ENCODE results near the gene PPP2R5D.
A peak's percentile ranks its signal among the peaks of the same experiment; 100 is the strongest.

The PPP2R5D gene

GRCh38 chr6:43012364-43012763 is 28.0 kb downstream of the PPP2R5D start:
- H3K4me3 ChIP-seq (ENCODE audit: low read length): peak overlapping the region; percentile 96
- H3K4me2 ChIP-seq (ENCODE audit: low read depth, low read length): peak overlapping the region; percentile 99
- no peaks in the 10 kb centered on the region for H3K27me3 ChIP-seq (replicated peaks; ENCODE audit: insufficient read depth, low read length)
- H3K9me2 ChIP-seq (replicated peaks; ENCODE audit: insufficient read depth, low read length): no peaks in the 10 kb centered on the region
- H3K4me1 ChIP-seq (ENCODE audit: low read length): peaks cover 9% of the 10 kb centered on the region; the same call in 1 of the 2 replicates
- no peak overlapping the region for H2AFZ ChIP-seq (ENCODE audit: low read length)
- no peak overlapping the region for H3K27ac ChIP-seq (ENCODE audit: low read length)
- H3F3A ChIP-seq (ENCODE audit: insufficient read depth, low read length): no peaks in the 10 kb centered on the region
- no peaks in the 10 kb centered on the region; the same call in 1 of the 2 replicates for H3K36me3 ChIP-seq (replicated peaks; ENCODE audit: insufficient read depth, low read length)
- no peak for TF ChIP-seq EZH2phosphoT487 (IDR thresholded peaks at IDR 0.05; ENCODE audit: low read length)
- TF ChIP-seq EZH2 (optimal IDR thresholded peaks at IDR 0.05; ENCODE audit: low read depth, low read length): no peak
- TF ChIP-seq CTCF (IDR thresholded peaks at IDR 0.05; ENCODE audit: low read length): no peak
- DNase-seq: no peak
- peaks cover 54% of the 10 kb centered on the region for H3K79me2 ChIP-seq (ENCODE audit: low read length)
- no peaks in the 10 kb centered on the region for H4K20me1 ChIP-seq (ENCODE audit: insufficient read depth, low read length)
- no peaks in the 10 kb centered on the region for H3K9me3 ChIP-seq (replicated peaks; ENCODE audit: insufficient read depth, low read length)
- H3K9ac ChIP-seq (ENCODE audit: low read length): peak overlapping the region; percentile 84; the same call in 1 of the 2 replicates

GRCh38 chr6:43013097-43013842 is 28.9 kb downstream of the PPP2R5D start:
- DNase-seq: no peak
- no peaks in the 10 kb centered on the region for H4K20me1 ChIP-seq (ENCODE audit: insufficient read depth, low read length)
- no peak for TF ChIP-seq CTCF (IDR thresholded peaks at IDR 0.05; ENCODE audit: low read length)
- TF ChIP-seq EZH2 (optimal IDR thresholded peaks at IDR 0.05; ENCODE audit: low read depth, low read length): no peak
- TF ChIP-seq EZH2phosphoT487 (IDR thresholded peaks at IDR 0.05; ENCODE audit: low read length): no peak

GRCh38 chr6:43013843-43014433 is 29.6 kb downstream of the PPP2R5D start, which contains the start of the genes KLHDC3 and MEA1:
TSS of gene KLHDC3 (plus strand) at chr6:43014249. CDS start at chr6:43017193, 2,944 bp downstream.
TSS of gene MEA1 (minus strand) at chr6:43013946. CDS start at chr6:43013813, 133 bp downstream.
- peak within 1 kb of the TSS; percentile 84 for H3K9ac ChIP-seq (ENCODE audit: low read length)
- no peaks in the 10 kb centered on the region for H4K20me1 ChIP-seq (ENCODE audit: insufficient read depth, low read length)
- H3K4me2 ChIP-seq (ENCODE audit: low read depth, low read length): peak within 1 kb of the TSS; percentile 99
- H3K27ac ChIP-seq (ENCODE audit: low read length): no peak within 1 kb of the TSS; the same call in 1 of the 2 replicates
- H3K9me2 ChIP-seq (replicated peaks; ENCODE audit: insufficient read depth, low read length): no peaks in the 10 kb centered on the region
- H3K27me3 ChIP-seq (replicated peaks; ENCODE audit: insufficient read depth, low read length): no peaks in the 10 kb centered on the region
- no peaks in the 10 kb centered on the region for H3F3A ChIP-seq (ENCODE audit: insufficient read depth, low read length)
- H3K4me3 ChIP-seq (ENCODE audit: low read length): peak within 1 kb of the TSS; percentile 96
- no peaks in the 10 kb centered on the region for H3K9me3 ChIP-seq (replicated peaks; ENCODE audit: insufficient read depth, low read length)
- H3K36me3 ChIP-seq (replicated peaks; ENCODE audit: insufficient read depth, low read length): no peaks in the 10 kb centered on the region; the same call in 1 of the 2 replicates
- H3K4me1 ChIP-seq (ENCODE audit: low read length): peaks cover 9% of the 10 kb centered on the region; the same call in 1 of the 2 replicates
- peaks cover 58% of the 10 kb centered on the region for H3K79me2 ChIP-seq (ENCODE audit: low read length)
- no peak for TF ChIP-seq EZH2 (optimal IDR thresholded peaks at IDR 0.05; ENCODE audit: low read depth, low read length)
- TF ChIP-seq CTCF (IDR thresholded peaks at IDR 0.05; ENCODE audit: low read length): no peak
- TF ChIP-seq EZH2phosphoT487 (IDR thresholded peaks at IDR 0.05; ENCODE audit: low read length): no peak
- peak within 1 kb of the TSS; percentile 97 for H2AFZ ChIP-seq (ENCODE audit: low read length)
- DNase-seq: peak; percentile 100

More at GRCh38 chr6:43013097-43013842, 28.9 kb downstream of the PPP2R5D start:
- Histone ChIP-seq H3K27me3 (replicated peaks; ENCODE audit: insufficient read depth, low read length) (no peaks in the 10 kb centered on the region), H3K9ac (ENCODE audit: low read length) (peak overlapping the region; percentile 84), H3K4me2 (ENCODE audit: low read depth, low read length) (peak overlapping the region; percentile 99), H3K79me2 (ENCODE audit: low read length) (peaks cover 58% of the 10 kb centered on the region), H3K27ac (ENCODE audit: low read length) (no peak overlapping the region), H3K9me3 (replicated peaks; ENCODE audit: insufficient read depth, low read length) (no peaks in the 10 kb centered on the region), H3K4me3 (ENCODE audit: low read length) (peak overlapping the region; percentile 96), H2AFZ (ENCODE audit: low read length) (peak overlapping the region; percentile 97), H3F3A (ENCODE audit: insufficient read depth, low read length) (no peaks in the 10 kb centered on the region), H3K36me3 (replicated peaks; ENCODE audit: insufficient read depth, low read length) (no peaks in the 10 kb centered on the region; the same call in 1 of the 2 replicates), H3K9me2 (replicated peaks; ENCODE audit: insufficient read depth, low read length) (no peaks in the 10 kb centered on the region), H3K4me1 (ENCODE audit: low read length) (peaks cover 9% of the 10 kb centered on the region; the same call in 1 of the 2 replicates)

Data from MM.1S (cell line).